ENCODE results near the gene SHOC2. TPM values are rescaled to one million over a fixed set of nuclear protein-coding genes. Genes with fewer than 3 reads are reported as not detected.

The SHOC2 gene
- total and polyA plus RNA-seq, 7 donors, result 20.0 to 45.8 (median 35.4) TPM

- Histone ChIP-seq H3K27me3 (ENCODE audit: insufficient read depth in 3 of 3, low read length in 2 of 3) (no peaks in the 10 kb centered on the region), H3K27ac (no peak overlapping the region), H3K36me3 (ENCODE audit: insufficient read depth in 1 of 2, low read depth in 1 of 2) (no peaks in the 10 kb centered on the region), H3K9me3 (no peaks in the 10 kb centered on the region), H3K4me1 (peaks cover 23% of the 10 kb centered on the region), H3K4me3 (no peak overlapping the region)
- 86 to 100% (median 90%) methylated on average over 1 of the region's 1 CpG for WGBS, 3 donors
- TF ChIP-seq CTCF (IDR thresholded peaks at IDR 0.05), result no peak
- no peak for ATAC-seq
- intact Hi-C loops (cut with DNase I), result no loop called here
- DNase-seq, result no peak
Observed at GRCh38 chr10:110976577-110976976, 57.2 kb downstream of the SHOC2 start.

GRCh38 chr10:110977662-110978061, 58.3 kb downstream of the SHOC2 start:
- H3K27me3 ChIP-seq (ENCODE audit: insufficient read depth in 3 of 3, low read length in 2 of 3), result no peaks in the 10 kb centered on the region
- intact Hi-C loops (cut with DNase I), result no loop called here
- no peak for ATAC-seq
- H3K9me3 ChIP-seq, result no peaks in the 10 kb centered on the region
- 75 to 86% (median 80%) methylated on average over 2 of the region's 2 CpGs for WGBS, 3 donors
- no peak for TF ChIP-seq CTCF (IDR thresholded peaks at IDR 0.05)
- H3K27ac ChIP-seq, result no peak overlapping the region
- H3K36me3 ChIP-seq (ENCODE audit: insufficient read depth in 1 of 2, low read depth in 1 of 2), result no peaks in the 10 kb centered on the region
- no peak for DNase-seq
- H3K4me1 ChIP-seq, result peaks cover 21% of the 10 kb centered on the region
- no peak overlapping the region for H3K4me3 ChIP-seq

GRCh38 chr10:110978204-110978603, 58.8 kb downstream of the SHOC2 start:
- Histone ChIP-seq H3K4me3 (no peak overlapping the region), H3K9me3 (no peaks in the 10 kb centered on the region), H3K27me3 (ENCODE audit: insufficient read depth in 3 of 3, low read length in 2 of 3) (no peaks in the 10 kb centered on the region), H3K27ac (no peak overlapping the region), H3K36me3 (ENCODE audit: insufficient read depth in 1 of 2, low read depth in 1 of 2) (no peaks in the 10 kb centered on the region), H3K4me1 (peaks cover 16% of the 10 kb centered on the region)
- ATAC-seq (peak in 1 of 4 donors; percentile 37), DNase-seq (no peak)
- TF ChIP-seq CTCF (IDR thresholded peaks at IDR 0.05), result no peak
- 80 to 94% (median 81%) methylated on average over 2 of the region's 2 CpGs for WGBS, 3 donors
- intact Hi-C loops (cut with DNase I), result no loop called here

GRCh38 chr10:110979611-110980010, 60.2 kb downstream of the SHOC2 start:
- Histone ChIP-seq H3K9me3 (no peaks in the 10 kb centered on the region), H3K27ac (no peak overlapping the region), H3K27me3 (ENCODE audit: insufficient read depth in 3 of 3, low read length in 2 of 3) (no peaks in the 10 kb centered on the region), H3K36me3 (ENCODE audit: insufficient read depth in 1 of 2, low read depth in 1 of 2) (no peaks in the 10 kb centered on the region), H3K4me3 (no peak overlapping the region), H3K4me1 (peaks cover 16% of the 10 kb centered on the region)
- 95 to 98% (median 97%) methylated on average over 2 of the region's 2 CpGs for WGBS, 3 donors
- ATAC-seq, result no peak
- no peak for DNase-seq
- no peak for TF ChIP-seq CTCF (IDR thresholded peaks at IDR 0.05)
- intact Hi-C loops (cut with DNase I), result loop anchor here in 1 of 2 donors (10.0 kb wide), 1 partner anchor 45 kb away; no protein-coding TSS in a partner anchor

- intact Hi-C loops (cut with DNase I), result loop anchor here in 1 of 2 donors (10.0 kb wide), 1 partner anchor 46 kb away; no protein-coding TSS in a partner anchor
- Histone ChIP-seq H3K9me3 (no peaks in the 10 kb centered on the region), H3K4me1 (peaks cover 16% of the 10 kb centered on the region), H3K36me3 (ENCODE audit: insufficient read depth in 1 of 2, low read depth in 1 of 2) (no peaks in the 10 kb centered on the region), H3K4me3 (no peak overlapping the region), H3K27ac (no peak overlapping the region), H3K27me3 (ENCODE audit: insufficient read depth in 3 of 3, low read length in 2 of 3) (no peaks in the 10 kb centered on the region)
- no peak for ATAC-seq
- no peak for DNase-seq
- no peak for TF ChIP-seq CTCF (IDR thresholded peaks at IDR 0.05)
Observed at GRCh38 chr10:110980807-110981206, 61.4 kb downstream of the SHOC2 start.
